HG02571 (cell line): ENCODE data around the gene RNF212.

Source experiments
- ATAC-seq: cut with Tn5 transposase; IDR thresholded peaks from one replicate; pipeline ENCODE4 v1.9.1; 2021; ENCODE audit warnings: mild to moderate bottlenecking, moderate library complexity; ENCODE audit not compliant: unreplicated experiment

Gene RNF212

DNA sequence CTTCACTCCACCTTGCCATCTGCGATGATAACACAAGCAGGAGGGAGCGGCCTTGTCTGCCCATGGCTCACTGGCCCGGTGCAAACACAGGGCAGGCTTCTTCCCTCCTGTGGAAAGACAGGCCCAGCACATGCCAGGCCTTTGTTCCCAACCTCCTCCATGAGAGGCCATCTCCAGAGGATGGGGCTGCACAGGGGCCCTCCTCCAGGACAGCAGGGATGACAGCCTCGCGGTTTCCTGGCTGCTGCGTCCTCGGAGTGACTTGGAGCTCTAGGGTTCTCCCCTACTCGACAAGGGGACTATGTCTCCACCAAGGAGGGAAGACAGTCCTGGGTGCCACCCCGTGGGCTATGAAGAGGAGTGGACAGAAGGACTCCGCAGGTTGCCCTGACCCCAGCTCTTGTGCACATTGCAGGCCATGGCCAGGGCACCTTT, 21.8 kb downstream of the RNF212 start:
- no peak for ATAC-seq

DNA sequence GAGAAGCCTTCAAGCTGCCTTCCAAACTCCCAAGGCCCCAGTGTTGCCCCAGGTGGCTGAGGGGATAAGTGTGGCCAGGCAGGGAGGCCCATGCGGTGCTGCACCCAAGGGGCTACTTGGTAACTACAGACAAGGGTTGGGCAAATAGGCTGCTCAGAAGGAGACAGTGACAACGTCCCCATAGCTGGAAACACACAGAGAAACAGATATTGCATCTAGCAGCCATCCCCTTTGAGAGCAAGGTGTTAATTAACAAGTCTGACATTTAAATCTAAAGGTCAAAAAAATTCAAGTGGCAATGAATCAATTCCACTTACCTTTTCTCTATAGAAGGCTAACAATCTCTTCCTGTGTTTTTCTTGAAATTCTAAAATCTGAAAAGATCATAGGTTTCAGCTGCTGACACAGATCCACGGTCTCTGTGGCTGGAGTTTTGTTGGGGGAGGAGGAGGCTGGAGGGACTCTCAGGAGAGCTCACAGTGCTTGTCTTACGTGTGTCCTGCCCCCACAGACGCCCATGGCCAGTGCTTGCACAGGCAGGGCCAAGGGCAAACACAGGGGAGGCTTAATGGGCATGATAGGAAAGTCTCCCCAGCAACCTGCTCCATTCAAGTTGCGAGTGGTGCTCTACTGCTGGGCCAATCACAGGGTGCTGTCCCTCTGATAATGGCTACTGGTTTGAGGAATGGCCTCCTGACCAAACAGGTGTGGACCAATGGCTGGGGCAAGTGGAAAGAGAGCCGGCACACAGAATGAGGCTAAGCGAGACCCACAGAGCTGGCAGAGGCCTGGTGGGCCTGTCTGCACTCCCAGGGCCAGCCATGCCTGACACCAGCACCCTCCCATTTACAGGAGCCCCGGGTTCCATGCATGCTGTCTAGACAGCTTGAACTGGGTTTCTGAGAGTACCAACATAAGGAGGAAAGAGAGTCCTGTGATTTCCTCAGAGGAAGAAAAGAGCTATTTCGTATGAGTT, 22.6 kb downstream of the RNF212 start:
- ATAC-seq, result no peak

DNA sequence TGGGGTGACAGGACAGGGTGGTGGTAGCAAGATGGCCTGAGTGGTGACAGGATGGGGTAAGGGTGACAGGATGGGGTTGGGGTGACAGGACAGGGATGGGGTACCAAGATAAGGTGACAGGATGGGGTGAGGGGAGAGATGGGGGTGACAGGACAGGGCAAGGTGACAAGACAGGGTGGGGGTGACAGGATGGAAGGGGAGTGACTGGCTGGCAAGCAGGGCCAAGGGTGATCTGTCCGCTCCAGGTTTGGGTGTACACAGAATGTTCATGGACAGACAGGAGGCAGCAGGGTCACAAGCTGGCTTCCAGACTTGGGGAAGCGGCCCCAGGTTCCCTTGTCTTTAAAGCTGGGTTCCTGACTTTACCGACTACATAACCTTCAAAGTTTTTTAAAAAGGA, 23.3 kb downstream of the RNF212 start:
- no peak for ATAC-seq

DNA sequence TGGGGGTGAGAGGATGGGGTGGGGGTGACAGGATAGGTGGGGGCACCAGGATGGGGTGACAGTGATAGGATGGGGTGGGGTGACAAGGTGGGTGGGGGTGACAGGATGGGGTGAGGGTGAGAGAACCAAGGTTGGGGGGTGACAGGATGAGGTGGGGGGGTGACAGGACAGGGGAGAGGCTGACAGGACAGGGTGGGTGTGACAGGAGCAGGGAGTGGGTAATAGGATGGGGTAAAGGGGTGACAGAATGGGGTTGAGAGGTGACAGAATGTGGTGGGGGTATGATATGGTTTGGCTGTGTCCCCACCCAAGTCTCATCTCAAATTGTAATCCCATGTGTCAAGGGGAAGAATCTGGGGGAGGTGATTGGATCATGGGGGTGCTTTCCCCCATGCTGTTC, 26.0 kb downstream of the RNF212 start:
- no peak for ATAC-seq

DNA sequence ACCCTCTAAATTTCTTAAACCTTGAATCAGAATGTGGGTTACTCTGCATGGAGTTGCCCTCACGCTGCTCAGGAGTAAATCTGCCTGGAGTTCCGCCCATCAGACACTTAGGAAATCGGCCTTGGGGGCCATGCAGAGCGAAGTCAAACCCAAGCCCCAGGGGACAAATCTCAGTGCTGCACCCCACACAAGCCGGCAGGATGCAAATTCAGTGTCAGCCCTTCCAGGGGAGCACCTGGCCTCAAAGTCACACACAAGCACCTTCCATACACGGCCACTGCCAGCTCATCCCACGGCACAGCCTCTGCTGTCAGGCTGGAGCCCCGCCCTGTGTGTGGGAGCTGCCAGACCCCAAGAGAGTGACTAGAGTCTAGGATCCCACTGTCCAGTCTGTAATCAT, 27.4 kb downstream of the RNF212 start:
- no peak for ATAC-seq

DNA sequence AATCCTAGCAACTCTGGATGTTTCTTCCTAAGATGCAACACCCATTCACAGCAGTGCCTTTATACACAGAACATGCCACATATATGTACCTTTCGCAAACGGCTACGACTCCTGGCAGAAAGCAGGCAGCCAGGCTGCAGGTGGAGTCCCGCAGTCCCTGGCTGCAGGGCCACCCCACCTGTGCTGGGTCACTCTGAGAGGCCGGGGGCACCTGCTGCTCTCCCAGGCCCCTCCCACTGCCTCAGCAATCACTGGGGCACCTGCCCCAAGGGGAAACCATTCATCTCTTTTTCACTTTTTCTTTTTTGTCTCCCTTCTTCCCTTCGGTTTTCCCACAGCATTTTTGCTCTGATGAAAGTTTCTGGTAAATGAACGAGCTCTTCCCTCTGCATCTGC, 28.0 kb downstream of the RNF212 start:
- ATAC-seq, result no peak

DNA sequence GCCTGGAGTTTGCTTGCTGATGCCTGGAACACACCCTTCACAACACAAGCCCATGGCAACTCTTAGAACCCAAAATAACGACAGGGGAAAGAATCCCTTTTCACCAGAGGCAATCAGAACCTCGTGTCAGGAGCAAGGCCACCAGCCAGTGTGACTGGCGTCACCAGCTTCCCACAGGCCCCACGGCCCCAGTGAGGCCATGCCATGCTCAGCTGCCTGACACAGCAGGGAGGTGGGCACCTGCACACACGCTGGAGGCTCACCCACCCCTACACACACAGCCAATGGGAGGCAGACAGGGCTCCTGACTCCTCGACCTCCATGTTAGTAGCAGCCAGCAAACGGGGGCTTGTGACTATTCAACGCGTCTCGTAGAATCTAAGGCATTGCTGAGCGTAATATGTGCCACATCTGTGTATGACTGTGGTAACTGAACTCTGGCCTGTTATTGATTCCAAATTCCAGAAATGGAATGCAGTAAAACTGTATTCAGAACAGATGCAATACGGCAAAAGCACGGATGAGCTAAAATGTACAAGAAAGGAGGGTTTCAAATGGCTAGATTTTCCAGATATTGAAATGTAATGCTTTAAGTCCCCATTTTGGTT, 28.5 kb downstream of the RNF212 start:
- no peak for ATAC-seq

DNA sequence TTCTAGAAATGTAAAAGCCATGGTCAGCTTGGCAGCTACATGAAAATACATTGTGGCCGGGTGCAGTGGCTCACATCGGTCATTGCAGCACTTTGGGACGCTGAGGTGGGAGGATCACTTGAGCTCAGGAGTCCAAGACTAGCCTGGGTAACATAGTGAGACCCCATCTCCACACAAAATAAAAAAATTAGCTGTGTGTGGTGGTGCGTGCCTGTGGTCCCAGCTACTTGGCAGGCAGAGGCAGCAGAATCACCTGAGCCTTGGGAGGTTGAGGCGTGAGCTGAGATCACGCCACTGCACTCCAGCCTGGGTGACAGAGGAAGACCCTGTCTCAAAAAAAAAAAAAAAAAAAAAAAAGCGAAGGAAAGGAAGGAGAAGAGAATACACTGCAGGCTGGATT, 29.0 kb downstream of the RNF212 start:
- ATAC-seq, result no peak

DNA sequence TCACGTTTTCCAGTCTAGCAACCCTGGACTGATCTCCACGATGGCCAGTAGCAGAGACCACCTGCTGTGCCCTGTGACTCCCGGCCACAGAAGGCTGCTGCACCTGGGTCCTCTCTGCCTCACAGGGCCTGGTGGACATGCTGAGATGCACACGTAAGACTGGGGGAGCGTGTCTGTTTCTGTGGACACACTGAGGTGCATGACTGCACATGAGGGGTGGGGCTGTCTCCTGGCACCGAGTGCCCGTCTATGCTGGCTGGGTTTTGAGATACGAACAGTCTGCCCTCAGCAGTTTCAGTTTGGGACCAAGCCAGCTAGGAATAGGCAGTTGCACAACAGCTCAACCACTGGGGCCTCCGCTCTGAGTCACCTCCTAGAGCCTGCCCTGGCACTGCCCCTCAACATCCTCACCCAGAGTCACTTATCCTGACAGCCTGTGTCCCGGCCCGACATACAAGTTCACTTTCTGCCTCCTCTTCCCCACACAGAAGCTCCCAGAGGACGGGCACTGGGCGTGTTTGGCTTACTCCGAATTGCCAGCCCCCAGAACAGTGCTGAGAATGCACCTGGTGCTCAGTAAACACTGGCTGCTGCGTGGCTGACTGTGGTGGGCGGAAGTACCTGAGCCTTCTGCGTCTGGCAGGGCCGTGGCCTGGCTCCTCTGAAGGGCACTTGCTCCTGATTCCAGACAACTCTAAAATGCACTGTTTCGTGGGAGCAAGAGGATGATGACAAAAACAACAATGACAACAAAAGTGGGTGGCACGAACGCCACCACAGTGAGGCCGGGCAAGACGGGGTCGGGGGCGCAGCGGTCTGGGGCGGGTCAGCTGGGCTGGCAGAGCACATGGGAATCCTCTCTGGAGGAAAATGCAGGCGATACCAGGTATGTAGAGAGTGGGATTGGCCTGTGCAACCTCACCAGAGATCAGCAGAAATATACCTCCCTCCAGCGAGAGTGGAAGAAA, 30.9 kb downstream of the RNF212 start:
- no peak for ATAC-seq

DNA sequence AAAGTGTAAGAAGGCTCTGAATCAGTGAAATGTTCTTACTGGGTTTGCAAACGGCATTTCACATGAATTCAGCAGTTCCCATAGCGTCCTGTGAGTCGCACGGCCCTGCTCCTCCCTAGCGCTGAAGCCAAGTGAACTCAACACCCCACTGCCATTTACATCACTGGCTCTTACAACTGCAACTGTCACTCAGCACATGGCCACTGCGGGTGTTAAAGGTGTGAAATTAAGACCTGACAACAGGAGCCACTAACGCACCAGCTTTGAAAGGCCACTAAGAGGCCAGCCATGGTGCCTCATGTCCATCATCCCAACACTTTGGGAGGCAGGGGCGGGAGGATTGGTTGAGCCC, 31.7 kb downstream of the RNF212 start:
- no peak for ATAC-seq

DNA sequence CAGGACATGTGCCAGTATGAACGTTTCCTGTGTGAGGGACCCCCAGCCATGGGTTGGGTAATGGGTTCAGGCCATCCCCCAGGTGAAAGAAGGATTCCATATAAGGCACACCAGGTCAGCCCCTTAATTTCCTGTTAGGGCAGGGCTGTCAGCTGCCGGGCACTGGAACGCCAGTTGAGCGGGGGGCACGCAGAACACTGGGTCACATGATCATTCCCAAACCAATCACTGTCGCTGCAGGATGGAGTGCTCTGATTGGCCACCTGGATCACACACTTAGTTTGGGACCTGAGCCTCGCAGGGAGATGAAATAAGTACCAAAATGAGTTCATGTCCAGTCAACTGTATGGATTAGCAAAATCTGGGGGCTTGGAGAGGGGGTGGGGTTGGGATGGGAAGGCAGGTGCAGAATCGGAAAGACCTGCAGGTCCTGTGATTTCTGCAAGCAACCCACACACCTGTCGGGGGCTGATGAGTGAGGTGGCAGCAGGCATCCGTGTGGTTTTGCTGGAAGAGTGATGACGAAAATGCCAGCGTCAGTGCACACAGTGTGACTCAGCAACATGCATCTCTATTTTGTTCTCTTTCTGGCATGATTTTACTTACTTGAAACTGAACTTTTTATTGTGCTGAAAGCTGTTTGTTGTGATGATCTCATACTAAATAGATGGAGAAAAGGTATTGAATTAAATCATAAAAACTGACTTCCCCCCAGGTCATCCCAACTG, 32.2 kb downstream of the RNF212 start:
- no peak for ATAC-seq

DNA sequence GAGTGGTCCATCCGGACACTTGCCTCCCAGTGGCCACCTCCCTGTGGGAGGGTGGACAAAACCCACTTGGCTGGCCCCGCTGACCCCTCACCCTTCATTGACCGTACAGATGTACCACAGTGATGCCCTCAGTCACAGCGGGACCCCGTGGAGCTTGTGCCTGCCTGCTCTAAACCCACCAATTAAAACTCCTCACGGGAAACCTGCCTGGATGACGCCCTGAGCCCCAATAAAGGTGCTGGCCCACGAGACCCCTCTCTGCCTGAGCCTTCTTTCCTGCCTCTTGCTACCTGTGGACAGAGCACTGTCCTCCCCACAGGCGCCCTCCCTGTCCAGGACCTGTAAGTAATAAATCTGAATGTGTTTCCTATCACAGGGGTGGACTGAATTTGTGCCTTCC, 32.9 kb downstream of the RNF212 start:
- ATAC-seq, result no peak

DNA sequence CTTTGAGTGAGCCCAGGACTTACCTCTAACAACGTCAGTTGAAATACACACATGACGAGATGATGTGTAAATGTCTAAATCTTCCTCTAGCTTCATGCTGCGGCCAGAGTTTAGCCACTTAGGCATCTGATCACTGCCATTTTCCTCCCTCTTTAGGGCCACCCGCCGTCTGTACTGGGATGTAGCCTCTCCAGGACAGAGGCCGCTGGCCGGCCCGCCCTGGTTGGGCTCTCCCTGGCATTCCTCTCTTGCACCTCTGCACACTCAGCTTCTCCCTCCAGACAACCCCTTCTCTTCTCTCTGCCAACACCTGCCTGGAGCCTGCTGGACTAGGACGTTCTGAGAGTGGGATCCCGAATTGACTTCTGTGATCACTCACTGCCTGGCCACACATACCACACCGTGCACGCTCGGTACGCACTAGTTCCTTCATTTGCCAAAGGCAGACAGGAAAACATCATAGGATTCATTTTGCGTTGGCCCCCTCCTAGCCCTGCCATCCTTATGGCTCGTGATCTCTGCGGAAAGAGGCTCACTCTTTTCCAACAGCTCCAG, 33.6 kb downstream of the RNF212 start:
- ATAC-seq, result no peak

DNA sequence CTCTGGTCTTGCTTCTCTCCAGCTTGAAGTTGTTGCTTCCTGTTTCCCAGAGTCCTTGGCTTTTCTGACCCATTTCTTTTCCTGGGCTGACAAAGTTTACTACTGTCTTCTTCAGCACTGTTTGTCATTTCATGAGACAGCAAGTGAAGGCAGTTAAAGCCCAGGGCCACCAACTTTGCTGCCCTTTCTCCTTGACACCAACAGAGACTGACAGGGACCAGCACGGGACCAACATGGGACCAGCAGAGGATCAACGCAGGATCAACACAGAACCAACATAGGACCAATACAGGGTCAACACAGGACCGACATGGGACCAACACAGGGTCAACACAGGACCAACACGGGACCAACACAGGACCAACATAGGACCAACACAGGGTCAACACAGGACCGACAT, 34.9 kb downstream of the RNF212 start:
- no peak for ATAC-seq

DNA sequence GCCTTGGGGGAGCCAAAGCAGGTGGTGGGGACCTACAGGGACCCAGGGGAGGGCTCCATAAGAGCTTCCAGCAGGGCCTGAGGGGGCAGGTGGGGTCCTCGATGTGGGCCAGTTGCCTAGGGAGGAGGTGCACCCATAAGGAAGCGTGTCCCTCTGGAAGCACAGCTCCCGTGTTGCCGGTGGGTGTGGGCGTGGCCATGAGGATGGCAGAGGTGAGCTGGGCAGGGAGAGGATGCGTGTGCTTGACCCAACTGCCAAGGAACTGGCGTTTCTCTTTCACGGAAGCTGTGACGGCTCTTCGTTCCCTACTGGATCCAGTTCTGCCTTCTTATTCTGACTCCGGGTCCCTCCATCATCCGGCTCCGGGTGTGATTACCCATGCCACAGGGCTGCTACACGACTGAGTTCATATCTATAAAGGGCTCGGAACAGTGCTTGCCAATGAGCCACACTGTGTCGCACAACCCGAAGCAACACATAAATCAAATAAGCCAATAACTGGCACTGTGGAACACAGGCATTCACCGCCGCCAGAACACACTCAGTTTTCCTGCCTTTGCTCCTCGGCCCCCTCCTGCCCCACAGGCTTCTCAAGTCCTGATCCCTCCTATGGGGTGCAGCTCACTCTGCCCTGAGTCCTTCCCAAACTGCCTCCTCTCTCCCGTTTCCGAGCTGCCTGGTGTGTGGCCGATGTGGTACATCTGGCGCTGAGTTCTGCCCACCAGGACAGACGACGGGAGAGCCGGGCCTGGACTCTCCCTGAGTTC, 35.5 kb downstream of the RNF212 start:
- ATAC-seq, result no peak

DNA sequence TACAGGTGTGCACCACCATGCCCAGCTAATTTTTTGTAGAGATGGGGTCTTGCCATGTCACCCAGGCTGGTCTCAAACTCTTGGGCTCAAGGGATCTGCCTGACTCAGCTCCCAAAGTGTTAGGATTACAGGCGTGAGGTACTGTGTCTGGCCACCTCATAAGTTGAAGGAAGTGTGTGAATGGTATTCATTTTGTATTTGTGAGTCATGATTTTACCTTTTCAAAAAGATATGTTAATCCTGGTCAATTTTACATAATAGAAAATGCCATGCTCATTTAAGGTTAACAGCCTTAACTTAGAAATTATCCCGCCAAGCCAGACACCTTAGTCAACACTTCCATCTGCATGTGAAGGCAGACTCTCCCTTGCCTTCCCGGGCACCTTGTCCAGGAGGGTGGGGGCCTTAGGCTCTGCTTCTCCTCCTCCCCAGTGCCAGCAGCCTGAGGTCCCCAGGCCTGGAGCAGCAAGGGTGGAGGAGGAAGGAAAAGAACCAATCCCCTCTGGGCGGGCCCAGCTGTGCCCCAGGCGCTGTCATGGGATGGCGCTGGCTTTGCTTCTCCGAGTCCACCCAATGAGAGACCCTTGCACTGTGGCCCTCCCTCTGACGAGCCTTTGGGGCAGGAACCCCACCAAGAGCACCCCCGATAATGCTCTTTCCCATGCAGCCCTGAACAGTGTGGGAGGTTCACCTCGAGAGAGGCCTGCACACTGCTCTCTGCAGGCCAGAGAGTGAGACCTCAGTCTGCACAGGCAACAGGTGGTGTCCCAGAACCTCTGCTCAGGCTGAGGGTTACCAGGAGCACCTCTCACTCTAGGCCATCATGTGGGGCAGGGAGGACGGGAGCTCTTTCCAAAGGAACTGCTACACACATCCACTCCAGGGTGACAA, 37.3 kb downstream of the RNF212 start:
- ATAC-seq, result no peak

DNA sequence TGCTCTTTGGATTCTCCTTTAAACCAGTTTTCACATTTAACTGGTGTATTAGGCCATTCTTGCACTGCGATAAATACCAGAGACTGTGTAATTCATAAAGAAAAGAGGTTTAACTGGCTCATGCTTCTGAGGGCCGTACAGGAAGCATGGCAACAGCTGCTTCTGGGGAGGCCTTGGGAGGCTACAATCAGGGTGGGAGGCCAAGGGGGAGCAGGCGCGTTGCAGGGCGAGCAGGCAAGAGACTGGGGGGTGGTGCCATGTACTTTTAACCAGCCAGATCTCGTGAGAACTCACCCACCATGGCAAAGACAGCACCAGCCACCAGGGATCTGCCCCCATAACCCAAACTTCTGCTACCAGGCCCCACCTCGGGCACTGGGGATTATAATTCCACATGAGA, 38.1 kb downstream of the RNF212 start:
- ATAC-seq, result no peak

DNA sequence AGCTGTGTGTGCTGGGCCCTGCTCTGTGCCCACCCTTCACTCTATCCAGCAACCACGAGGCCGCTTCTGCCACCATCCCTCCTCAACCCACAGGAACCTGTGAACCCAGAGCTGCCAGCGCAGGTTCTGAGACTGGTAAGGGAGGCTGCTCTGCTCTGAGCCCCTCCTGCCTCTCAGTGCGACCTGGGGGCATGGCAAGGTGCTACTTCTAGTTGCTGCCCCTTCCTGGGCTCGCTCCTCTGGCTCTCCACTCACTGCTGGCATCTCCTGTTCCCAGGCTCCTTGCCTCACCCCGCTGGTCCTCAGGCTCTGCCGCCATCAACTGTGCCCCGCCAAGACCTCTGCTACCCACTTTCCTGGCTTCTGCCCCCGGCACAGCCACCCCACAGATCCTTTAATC, 39.3 kb downstream of the RNF212 start:
- no peak for ATAC-seq
